Loucy (cell line): ENCODE measurements around the gene ALAD.

ENCODE experiments used
- EZH2phosphoT487 ChIP-seq: fragments of 200-600 bp; IDR thresholded peaks from 2 replicates; pipeline ENCODE4 v1.6.1; 2018; ENCODE audit warnings: antibody characterized with exemption, mild to moderate bottlenecking, moderate library complexity, borderline replicate concordance
- TF ChIP-seq, protein P1 (sequence below): fragments of 200-600 bp; sonication (generic); conservative IDR thresholded peaks from 2 replicates; pipeline ENCODE4 v1.5.1; 2014; ENCODE audit warnings: mild to moderate bottlenecking, antibody characterized with exemption, low read length

DNA sequence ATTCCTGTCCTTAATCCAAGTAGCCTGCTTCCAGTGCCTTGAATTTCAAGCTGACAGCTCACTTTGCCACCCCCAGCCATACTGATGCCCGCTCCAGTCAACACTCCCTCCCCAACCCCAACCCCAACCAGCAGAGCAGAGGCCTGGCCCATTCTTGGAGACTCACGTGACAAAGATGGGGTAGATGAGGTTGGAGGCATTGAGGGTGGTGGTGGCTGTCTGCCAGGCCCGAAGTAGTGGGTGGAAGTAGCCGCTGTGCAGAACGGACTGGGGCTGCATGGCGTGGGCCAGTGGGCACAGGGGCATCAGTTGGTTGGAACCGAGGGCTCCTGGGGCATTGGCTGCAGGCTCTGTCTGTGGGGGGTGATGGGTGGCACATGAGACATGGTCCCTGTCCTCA is 7.8 kb downstream of the ALAD start:
- TF ChIP-seq, protein P1, sequence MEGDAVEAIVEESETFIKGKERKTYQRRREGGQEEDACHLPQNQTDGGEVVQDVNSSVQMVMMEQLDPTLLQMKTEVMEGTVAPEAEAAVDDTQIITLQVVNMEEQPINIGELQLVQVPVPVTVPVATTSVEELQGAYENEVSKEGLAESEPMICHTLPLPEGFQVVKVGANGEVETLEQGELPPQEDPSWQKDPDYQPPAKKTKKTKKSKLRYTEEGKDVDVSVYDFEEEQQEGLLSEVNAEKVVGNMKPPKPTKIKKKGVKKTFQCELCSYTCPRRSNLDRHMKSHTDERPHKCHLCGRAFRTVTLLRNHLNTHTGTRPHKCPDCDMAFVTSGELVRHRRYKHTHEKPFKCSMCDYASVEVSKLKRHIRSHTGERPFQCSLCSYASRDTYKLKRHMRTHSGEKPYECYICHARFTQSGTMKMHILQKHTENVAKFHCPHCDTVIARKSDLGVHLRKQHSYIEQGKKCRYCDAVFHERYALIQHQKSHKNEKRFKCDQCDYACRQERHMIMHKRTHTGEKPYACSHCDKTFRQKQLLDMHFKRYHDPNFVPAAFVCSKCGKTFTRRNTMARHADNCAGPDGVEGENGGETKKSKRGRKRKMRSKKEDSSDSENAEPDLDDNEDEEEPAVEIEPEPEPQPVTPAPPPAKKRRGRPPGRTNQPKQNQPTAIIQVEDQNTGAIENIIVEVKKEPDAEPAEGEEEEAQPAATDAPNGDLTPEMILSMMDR: no peak
- TF ChIP-seq EZH2phosphoT487: no peak
